ENCODE results near the gene PFKFB1.
A peak's percentile ranks its signal among the peaks of the same experiment; 100 is the strongest.
"Not testable (repeated sequence)": the region's sequence is repeated elsewhere in the genome, so short reads cannot be mapped to it uniquely, and the experiment has no call there.

The PFKFB1 gene

GRCh38 chrX:54991706-54992105 lies 2.3 kb downstream of the PFKFB1 start:
- DNase-seq, result no peak

- DNase-seq, result not testable (repeated sequence)
Observed at GRCh38 chrX:54983306-54983705, 10.7 kb downstream of the PFKFB1 start.

GRCh38 chrX:54980334-54980733 lies 13.7 kb downstream of the PFKFB1 start:
- DNase-seq, result no peak

GRCh38 chrX:54979432-54979831 lies 14.6 kb downstream of the PFKFB1 start:
- no peak for DNase-seq

- DNase-seq, result no peak
Observed at GRCh38 chrX:54978448-54978847, 15.5 kb downstream of the PFKFB1 start.

- no peak for DNase-seq
Observed at GRCh38 chrX:54977387-54977786, 16.6 kb downstream of the PFKFB1 start.

GRCh38 chrX:54964766-54965497 lies 29.1 kb downstream of the PFKFB1 start:
- DNase-seq, result no peak

GRCh38 chrX:54961750-54962149 lies 32.2 kb downstream of the PFKFB1 start:
- DNase-seq, result no peak

- DNase-seq, result peak; percentile 73
Observed at GRCh38 chrX:54950730-54951375, 43.1 kb downstream of the PFKFB1 start.

GRCh38 chrX:54945224-54945623 lies 48.8 kb downstream of the PFKFB1 start:
- DNase-seq, result no peak

- no peak for DNase-seq
Observed at GRCh38 chrX:54944816-54945215, 49.2 kb downstream of the PFKFB1 start.

- no peak for DNase-seq
Observed at GRCh38 chrX:54937416-54937815, 56.6 kb downstream of the PFKFB1 start.

- DNase-seq, result no peak
Observed at GRCh38 chrX:54935306-54935705, 58.7 kb downstream of the PFKFB1 start.

GRCh38 chrX:54934890-54935289 lies 59.1 kb downstream of the PFKFB1 start:
- DNase-seq, result no peak

- no peak for DNase-seq
Observed at GRCh38 chrX:54934058-54934457, 59.9 kb downstream of the PFKFB1 start.

- DNase-seq, result no peak
Observed at GRCh38 chrX:54933150-54933826, 60.7 kb downstream of the PFKFB1 start.

GRCh38 chrX:54931107-54931506 lies 62.9 kb downstream of the PFKFB1 start:
- DNase-seq, result no peak

GRCh38 chrX:54930291-54931049 lies 63.5 kb downstream of the PFKFB1 start:
- DNase-seq, result no peak

GRCh38 chrX:54928876-54929275 lies 65.1 kb downstream of the PFKFB1 start:
- no peak for DNase-seq

- no peak for DNase-seq
Observed at GRCh38 chrX:54926978-54927377, 67.0 kb downstream of the PFKFB1 start.

- no peak for DNase-seq
Observed at GRCh38 chrX:54923376-54923775, 70.6 kb downstream of the PFKFB1 start.

GRCh38 chrX:54922547-54922946 lies 71.4 kb downstream of the PFKFB1 start:
- DNase-seq, result no peak

GRCh38 chrX:54921427-54922021 lies 72.5 kb downstream of the PFKFB1 start:
- DNase-seq, result peak; percentile 54
